Immature natural killer cell (primary cell): ENCODE measurements around the gene VARS1. TPM values are rescaled to one million over a fixed set of nuclear protein-coding genes. Genes with fewer than 3 reads are reported as not detected.
"Not testable (repeated sequence)": the region's sequence is repeated elsewhere in the genome, so short reads cannot be mapped to it uniquely, and the experiment has no call there.

Source experiments
- DNase-seq, 3 donors: peaks; one replicate each; pipeline ENCODE4 v3.0.0; 2022; ENCODE audit warnings: mixed read lengths in 1 of 3
- H3K27ac Mint-ChIP-seq, 6 donors: one replicate each; pipeline ENCODE4 v1.8.0; 2020; ENCODE audit warnings: mixed read lengths in 6 of 6, mild to moderate bottlenecking in 5 of 6, inconsistent platforms in 4 of 6, moderate library complexity in 3 of 6
- H3K27me3 Mint-ChIP-seq, 3 donors: one replicate each; pipeline ENCODE4 v1.8.0; 2020 to 2021; ENCODE audit warnings: low read depth in 3 of 3, mild to moderate bottlenecking in 3 of 3, mixed read lengths in 3 of 3, moderate library complexity in 3 of 3, inconsistent platforms in 1 of 3
- H3K36me3 Mint-ChIP-seq, 3 donors: one replicate each; pipeline ENCODE4 v1.8.0; 2020; ENCODE audit warnings: mixed read lengths in 3 of 3, inconsistent platforms in 2 of 3, mild to moderate bottlenecking in 2 of 3
- H3K4me1 Mint-ChIP-seq, 2 donors: one replicate each; pipeline ENCODE4 v1.8.0; 2020; ENCODE audit warnings: inconsistent platforms in 2 of 2, mild to moderate bottlenecking in 2 of 2, mixed read lengths in 2 of 2, moderate library complexity in 1 of 2
- H3K4me3 Mint-ChIP-seq, 5 donors: one replicate each; pipeline ENCODE4 v1.8.0; 2020; ENCODE audit warnings: mild to moderate bottlenecking in 5 of 5, mixed read lengths in 5 of 5, inconsistent platforms in 3 of 5, moderate library complexity in 3 of 5
- H3K9me3 Mint-ChIP-seq, 6 donors: one replicate each; pipeline ENCODE4 v1.8.0; 2020; ENCODE audit warnings: mild to moderate bottlenecking in 6 of 6, mixed read lengths in 6 of 6, inconsistent platforms in 4 of 6, moderate library complexity in 3 of 6
- polyA plus RNA-seq, 3 donors: library from polyadenylated mRNA; unstranded; fragments of 300-500 nt; fragmentation: Illumina TruSeq; gene quantifications; one replicate each; pipeline ENCODE4 v1.2.3, GENCODE V29; 2021

VARS1 gene
- 10 to 100 TPM; 26.5 to 44.6 (median 28.8) TPM for polyA plus RNA-seq

- peaks cover 5 to 8% (median 5%) of the 10 kb centered on the region in 3 donors for H3K36me3 Mint-ChIP-seq
Observed at GRCh38 chr6:31795616-31796298, at the start of gene VARS1. Gene VARS1 (minus strand): TSS chr6:31795752. CDS start chr6:31795217, 535 bp downstream.

GRCh38 chr6:31844507-31844906, 49.0 kb upstream of the VARS1 start:
- H3K4me3 Mint-ChIP-seq = no peak overlapping the region
- H3K27ac Mint-ChIP-seq = no peak overlapping the region
- H3K9me3 Mint-ChIP-seq = no peaks in the 10 kb centered on the region
- H3K36me3 Mint-ChIP-seq = peaks cover under 1 to 10% (median 4%) of the 10 kb centered on the region in 3 donors
- DNase-seq = no peak
- H3K4me1 Mint-ChIP-seq = peaks cover 0 to 2% of the 10 kb centered on the region in 2 donors
- peaks cover 0 to 1% (median 1%) of the 10 kb centered on the region in 3 donors for H3K27me3 Mint-ChIP-seq

More at GRCh38 chr6:31795616-31796298, at the start of gene VARS1:
- Mint-ChIP-seq H3K27me3 (peaks cover 0 to 3% (median 2%) of the 10 kb centered on the region in 3 donors), H3K4me1 (peaks cover 37 to 38% of the 10 kb centered on the region in 2 donors), H3K9me3 (no peaks in the 10 kb centered on the region), H3K27ac (peak within 1 kb of the TSS; percentile 96 to 98 (median 98)), H3K4me3 (peak within 1 kb of the TSS; percentile 93 to 97 (median 96))
- peak; percentile 89 to 92 (median 91) for DNase-seq

GRCh38 chr6:31842053-31842452, 46.5 kb upstream of the VARS1 start:
- Mint-ChIP-seq H3K4me1 (peaks cover 16% of the 10 kb centered on the region in 2 donors), H3K9me3 (no peaks in the 10 kb centered on the region), H3K27ac (peak overlapping the region in 1 of 6 donors; percentile 48), H3K27me3 (peaks cover 0 to 1% (median 1%) of the 10 kb centered on the region in 3 donors), H3K36me3 (peaks cover 9 to 24% (median 14%) of the 10 kb centered on the region in 3 donors), H3K4me3 (no peak overlapping the region)
- DNase-seq = no peak

- H3K27ac Mint-ChIP-seq = peak overlapping the region in 1 of 6 donors; percentile 58
- H3K36me3 Mint-ChIP-seq = peaks cover 9 to 29% (median 18%) of the 10 kb centered on the region in 3 donors
- DNase-seq, H3K4me3 Mint-ChIP-seq, H3K27me3 Mint-ChIP-seq, H3K9me3 Mint-ChIP-seq: not testable (repeated sequence)
- peaks cover 35 to 38% of the 10 kb centered on the region in 2 donors for H3K4me1 Mint-ChIP-seq
Observed at GRCh38 chr6:31839779-31840126, 44.2 kb upstream of the VARS1 start.

- peaks cover 41 to 46% of the 10 kb centered on the region in 2 donors for H3K4me1 Mint-ChIP-seq
- peaks cover 6 to 9% (median 7%) of the 10 kb centered on the region in 3 donors for H3K27me3 Mint-ChIP-seq
- H3K9me3 Mint-ChIP-seq = no peaks in the 10 kb centered on the region
- DNase-seq = no peak
- peak overlapping the region in 4 of 6 donors; percentile 26 to 58 (median 48) for H3K27ac Mint-ChIP-seq
- peak overlapping the region in 1 of 5 donors; percentile 8 for H3K4me3 Mint-ChIP-seq
- H3K36me3 Mint-ChIP-seq = peaks cover 9 to 29% (median 18%) of the 10 kb centered on the region in 3 donors
Observed at GRCh38 chr6:31838968-31839367, 43.4 kb upstream of the VARS1 start.

- DNase-seq, H3K9me3 Mint-ChIP-seq, H3K4me3 Mint-ChIP-seq: not testable (repeated sequence)
Observed at GRCh38 chr6:31838114-31838553, 42.6 kb upstream of the VARS1 start.

GRCh38 chr6:31837369-31838113, 42.0 kb upstream of the VARS1 start:
- Mint-ChIP-seq H3K4me1 (peaks cover 42 to 46% of the 10 kb centered on the region in 2 donors), H3K36me3 (peaks cover 9 to 29% (median 18%) of the 10 kb centered on the region in 3 donors), H3K9me3 (no peaks in the 10 kb centered on the region), H3K4me3 (peak overlapping the region; percentile 45 to 96 (median 90)), H3K27me3 (peaks cover 6 to 9% (median 7%) of the 10 kb centered on the region in 3 donors), H3K27ac (peak overlapping the region; percentile 71 to 100 (median 98))
- no peak for DNase-seq

More at GRCh38 chr6:31838114-31838553, 42.6 kb upstream of the VARS1 start:
- Mint-ChIP-seq H3K27ac (peak overlapping the region in 3 of 6 donors; percentile 10 to 100 (median 96)), H3K36me3 (peaks cover 9 to 29% (median 18%) of the 10 kb centered on the region in 3 donors), H3K4me1 (peaks cover 42 to 46% of the 10 kb centered on the region in 2 donors)
- not testable (repeated sequence) for H3K27me3 Mint-ChIP-seq

- Mint-ChIP-seq H3K27me3 (peaks cover 6 to 9% (median 6%) of the 10 kb centered on the region in 3 donors), H3K9me3 (no peaks in the 10 kb centered on the region), H3K4me1 (peaks cover 42 to 46% of the 10 kb centered on the region in 2 donors), H3K4me3 (peak overlapping the region; percentile 89 to 99 (median 95)), H3K27ac (peak overlapping the region; percentile 96 to 100 (median 99)), H3K36me3 (peaks cover 9 to 29% (median 18%) of the 10 kb centered on the region in 3 donors)
- no peak for DNase-seq
Observed at GRCh38 chr6:31836474-31837368, 41.2 kb upstream of the VARS1 start.

GRCh38 chr6:31836047-31836473, 40.5 kb upstream of the VARS1 start:
- H3K36me3 Mint-ChIP-seq = peaks cover 9 to 29% (median 18%) of the 10 kb centered on the region in 3 donors
- H3K4me1 Mint-ChIP-seq = peaks cover 44 to 49% of the 10 kb centered on the region in 2 donors
- H3K27ac Mint-ChIP-seq = peak overlapping the region; percentile 96 to 100 (median 99)
- H3K9me3 Mint-ChIP-seq = no peaks in the 10 kb centered on the region
- peaks cover 6 to 9% (median 8%) of the 10 kb centered on the region in 3 donors for H3K27me3 Mint-ChIP-seq
- H3K4me3 Mint-ChIP-seq = peak overlapping the region; percentile 89 to 99 (median 95)
- DNase-seq = no peak

GRCh38 chr6:31834367-31835250, 39.1 kb upstream of the VARS1 start:
- peak; percentile 79 to 83 (median 81) for DNase-seq
- Mint-ChIP-seq H3K27me3 (peaks cover 6 to 10% (median 9%) of the 10 kb centered on the region in 3 donors), H3K36me3 (peaks cover 9 to 20% (median 14%) of the 10 kb centered on the region in 3 donors), H3K4me1 (peaks cover 58 to 62% of the 10 kb centered on the region in 2 donors), H3K27ac (peak overlapping the region; percentile 96 to 100 (median 99)), H3K9me3 (no peaks in the 10 kb centered on the region), H3K4me3 (peak overlapping the region; percentile 89 to 99 (median 95))

- H3K4me3 Mint-ChIP-seq = peak overlapping the region in 4 of 5 donors; percentile 86 to 95 (median 90)
- peaks cover 0 to under 1% (median under 1%) of the 10 kb centered on the region in 3 donors for H3K36me3 Mint-ChIP-seq
- H3K27me3 Mint-ChIP-seq = peaks cover 10 to 11% (median 10%) of the 10 kb centered on the region in 3 donors
- H3K4me1 Mint-ChIP-seq = peaks cover 51 to 56% of the 10 kb centered on the region in 2 donors
- DNase-seq = no peak
- peak overlapping the region in 1 of 6 donors; percentile 76 for H3K27ac Mint-ChIP-seq
- no peaks in the 10 kb centered on the region for H3K9me3 Mint-ChIP-seq
Observed at GRCh38 chr6:31831350-31832215, 36.0 kb upstream of the VARS1 start.
